SK-N-MC (cell line): ENCODE data around the gene SUFU.

Source experiments
- EZH2 ChIP-seq: fragments of 200-600 bp; sonication (generic); IDR thresholded peaks from one replicate; pipeline ENCODE4 v1.6.1; 2017; ENCODE audit warnings: antibody characterized with exemption
- POLR2AphosphoS5 ChIP-seq: IDR thresholded peaks from 2 replicates; pipeline ENCODE4 v1.6.1; 2012; ENCODE audit warnings: mild to moderate bottlenecking, low read depth, low read length, borderline replicate concordance

DNA sequence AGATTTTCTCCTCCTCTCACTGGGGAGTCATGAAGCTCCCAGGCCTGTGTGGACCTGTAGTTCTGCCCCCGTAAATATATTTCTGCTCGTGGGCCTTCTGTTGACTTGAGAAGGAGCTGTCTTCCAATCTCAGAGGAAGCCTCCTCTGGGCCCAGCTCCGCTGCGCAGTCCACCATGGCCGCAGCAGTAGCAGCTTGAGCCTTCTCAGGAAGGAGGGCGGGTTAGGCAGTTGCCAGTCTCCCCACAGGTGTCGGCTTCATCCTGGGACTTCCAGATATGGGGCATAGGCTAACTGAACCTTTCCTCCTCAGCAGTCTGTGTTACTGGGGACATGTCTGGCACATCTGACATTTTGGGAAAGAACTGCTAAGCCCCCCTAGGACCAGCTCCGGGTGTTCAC is 77.6 kb downstream of the SUFU start:
- TF ChIP-seq EZH2 (no peak), POLR2AphosphoS5 (no peak)
